HG03571 (cell line): ENCODE results near the gene BCHE.

Experiments
- ATAC-seq: cut with Tn5 transposase; IDR thresholded peaks from one replicate; pipeline ENCODE4 v1.9.1; 2021; ENCODE audit not compliant: unreplicated experiment

Gene BCHE

GRCh38 chr3:165753560-165753959, 83.7 kb downstream of the BCHE start:
- no peak for ATAC-seq

- no peak for ATAC-seq
Measured at GRCh38 chr3:165751637-165752036, 85.6 kb downstream of the BCHE start.

- ATAC-seq: no peak
Measured at GRCh38 chr3:165749821-165750220, 87.4 kb downstream of the BCHE start.

- no peak for ATAC-seq
Measured at GRCh38 chr3:165749241-165749640, 88.0 kb downstream of the BCHE start.

- no peak for ATAC-seq
Measured at GRCh38 chr3:165748094-165748493, 89.1 kb downstream of the BCHE start.

- ATAC-seq: no peak
Measured at GRCh38 chr3:165746874-165747273, 90.3 kb downstream of the BCHE start.

- ATAC-seq: no peak
Measured at GRCh38 chr3:165744025-165744424, 93.2 kb downstream of the BCHE start.

GRCh38 chr3:165742351-165742750, 94.9 kb downstream of the BCHE start:
- no peak for ATAC-seq

GRCh38 chr3:165729756-165730155, 107.5 kb downstream of the BCHE start:
- no peak for ATAC-seq

GRCh38 chr3:165728924-165729323, 108.3 kb downstream of the BCHE start:
- ATAC-seq: no peak

GRCh38 chr3:165725296-165725695, 111.9 kb downstream of the BCHE start:
- ATAC-seq: no peak
